Thymus (tissue), 11 donors: ENCODE results near the gene CD27. TPM values are rescaled to one million over a fixed set of nuclear protein-coding genes. Genes with fewer than 3 reads are reported as not detected.

Experiments used
- DNase-seq, 9 donors: peaks; one replicate each; pipeline ENCODE4 v3.0.0-alpha.2; 2013; ENCODE audit warnings: low spot score in 9 of 9, low read depth in 6 of 9, missing footprints in 1 of 9
- H3K27ac ChIP-seq, 2 donors: one replicate each; pipeline ENCODE4 v1.5.1; 2013; ENCODE audit warnings: control low read depth in 1 of 2, low read depth in 1 of 2, low read length in 1 of 2, mild to moderate bottlenecking in 1 of 2, moderate library complexity in 1 of 2
- H3K27me3 ChIP-seq, 2 donors: one replicate each; pipeline ENCODE4 v1.5.1; 2013; ENCODE audit warnings: low read length in 1 of 2; ENCODE audit not compliant: control insufficient read depth in 2 of 2, insufficient read depth in 1 of 2
- H3K36me3 ChIP-seq, 2 donors: one replicate each; pipeline ENCODE4 v1.5.1; 2013; ENCODE audit warnings: low read length in 1 of 2, mild to moderate bottlenecking in 1 of 2, moderate library complexity in 1 of 2; ENCODE audit not compliant: control insufficient read depth in 2 of 2, insufficient read depth in 2 of 2
- H3K4me1 ChIP-seq, 2 donors: one replicate each; pipeline ENCODE4 v1.5.1; 2013; ENCODE audit warnings: low read length in 2 of 2; ENCODE audit not compliant: control insufficient read depth in 2 of 2, insufficient read depth in 2 of 2
- H3K4me3 ChIP-seq, 2 donors: one replicate each; pipeline ENCODE4 v1.5.1; 2013; ENCODE audit warnings: low read length in 2 of 2, control low read depth in 1 of 2, mild to moderate bottlenecking in 1 of 2
- H3K9me3 ChIP-seq, 2 donors: one replicate each; pipeline ENCODE4 v1.5.1; 2013; ENCODE audit warnings: low read length in 1 of 2, mild to moderate bottlenecking in 1 of 2; ENCODE audit not compliant: control insufficient read depth in 2 of 2, insufficient read depth in 1 of 2
- WGBS: extraction: QIAGEN DNeasy Blood & Tissue Kit; methylation state at CpG from one replicate; pipeline ENCODE4 v1.1.7; 2013; 5-methylcytosine and 5-hydroxymethylcytosine counted together
- polyA plus RNA-seq: library from polyadenylated mRNA; stranded (reverse); fragments of 200-250 nt; gene quantifications from one replicate; pipeline ENCODE4 v1.2.3, GENCODE V29; 2013
- total RNA-seq: library from RNA; stranded (reverse); fragments of 120-200 nt; gene quantifications from one replicate; pipeline ENCODE4 v1.2.4, GENCODE V29; 2013
- donor health status: healthy.

Gene CD27
- total and polyA plus RNA-seq, 2 donors, result 42.3 to 75.4 TPM

GRCh38 chr12:6452944-6453630 lies 8.3 kb downstream of the CD27 start:
- Histone ChIP-seq H3K4me3 (peak overlapping the region; percentile 70 to 99), H3K9me3 (peaks cover 0 to 7% of the 10 kb centered on the region in 2 donors), H3K4me1 (peaks cover 25 to 61% of the 10 kb centered on the region in 2 donors), H3K36me3 (peaks cover 28 to 48% of the 10 kb centered on the region in 2 donors), H3K27me3 (no peaks in the 10 kb centered on the region), H3K27ac (peak overlapping the region; percentile 96 to 100)
- WGBS, result 73% methylated on average over 17 of the region's 17 CpGs
- DNase-seq, result peak in 1 of 9 donors; percentile 53

- DNase-seq, result no peak
- Histone ChIP-seq H3K27me3 (no peaks in the 10 kb centered on the region), H3K9me3 (no peaks in the 10 kb centered on the region), H3K4me3 (no peak overlapping the region), H3K36me3 (peaks cover 53 to 88% of the 10 kb centered on the region in 2 donors), H3K27ac (peak overlapping the region; percentile 36 to 50), H3K4me1 (peaks cover 33 to 68% of the 10 kb centered on the region in 2 donors)
- WGBS, result 92% methylated on average over 12 of the region's 12 CpGs
These were observed 12.6 kb downstream of the CD27 start for GRCh38 chr12:6457220-6457945.

GRCh38 chr12:6458281-6459003 lies 13.7 kb downstream of the CD27 start:
- Histone ChIP-seq H3K36me3 (peaks cover 59 to 93% of the 10 kb centered on the region in 2 donors), H3K9me3 (no peaks in the 10 kb centered on the region), H3K4me3 (no peak overlapping the region), H3K4me1 (peaks cover 33 to 68% of the 10 kb centered on the region in 2 donors), H3K27ac (peak overlapping the region in 1 of 2 donors; percentile 57), H3K27me3 (no peaks in the 10 kb centered on the region)
- 91% methylated on average over 14 of the region's 14 CpGs for WGBS
- no peak for DNase-seq

GRCh38 chr12:6459004-6459337 lies 14.2 kb downstream of the CD27 start:
- 100% methylated on average over 2 of the region's 2 CpGs for WGBS
- Histone ChIP-seq H3K4me3 (no peak overlapping the region), H3K36me3 (peaks cover 62 to 93% of the 10 kb centered on the region in 2 donors), H3K27me3 (no peaks in the 10 kb centered on the region), H3K4me1 (peaks cover 37 to 70% of the 10 kb centered on the region in 2 donors), H3K9me3 (no peaks in the 10 kb centered on the region), H3K27ac (peak overlapping the region in 1 of 2 donors; percentile 57)
- no peak for DNase-seq

- 67% methylated on average over 10 of the region's 10 CpGs for WGBS
- Histone ChIP-seq H3K9me3 (peaks cover 0 to 4% of the 10 kb centered on the region in 2 donors), H3K27ac (peak overlapping the region; percentile 91 to 98), H3K36me3 (peaks cover 64 to 93% of the 10 kb centered on the region in 2 donors), H3K4me1 (peaks cover 47 to 79% of the 10 kb centered on the region in 2 donors), H3K27me3 (no peaks in the 10 kb centered on the region), H3K4me3 (peak overlapping the region; percentile 22 to 31)
- DNase-seq, result peak in 3 of 9 donors; percentile 67 to 83 (median 67)
These were observed 16.1 kb downstream of the CD27 start for GRCh38 chr12:6460751-6461371.

GRCh38 chr12:6461401-6462233 lies 16.9 kb downstream of the CD27 start:
- Histone ChIP-seq H3K36me3 (peaks cover 71 to 98% of the 10 kb centered on the region in 2 donors), H3K27me3 (no peaks in the 10 kb centered on the region), H3K4me3 (peak overlapping the region; percentile 22 to 31), H3K27ac (peak overlapping the region; percentile 91 to 98), H3K4me1 (peaks cover 47 to 84% of the 10 kb centered on the region in 2 donors), H3K9me3 (peaks cover 0 to 4% of the 10 kb centered on the region in 2 donors)
- peak in 7 of 9 donors; percentile 67 to 94 (median 85) for DNase-seq
- 19% methylated on average over 15 of the region's 15 CpGs for WGBS

GRCh38 chr12:6462234-6462995 lies 17.7 kb downstream of the CD27 start:
- Histone ChIP-seq H3K27me3 (no peaks in the 10 kb centered on the region), H3K27ac (peak overlapping the region; percentile 91 to 98), H3K4me3 (peak overlapping the region; percentile 5 to 31), H3K9me3 (peaks cover 0 to 4% of the 10 kb centered on the region in 2 donors), H3K36me3 (peaks cover 68 to 93% of the 10 kb centered on the region in 2 donors), H3K4me1 (peaks cover 42 to 77% of the 10 kb centered on the region in 2 donors)
- no peak for DNase-seq
- 87% methylated on average over 14 of the region's 14 CpGs for whole genome bisulfite sequencing
